GM19043 (cell line): ENCODE results near the gene DACH2.
"Not testable (repeated sequence)": the region's sequence is repeated elsewhere in the genome, so short reads cannot be mapped to it uniquely, and the experiment has no call there.

Experiments
- ATAC-seq: cut with Tn5 transposase; IDR thresholded peaks from one replicate; pipeline ENCODE4 v1.9.1; 2021; ENCODE audit warnings: low read depth; ENCODE audit not compliant: unreplicated experiment

DACH2 gene

GRCh38 chrX:86148024-86148511 is at the start of gene DACH2:
Gene DACH2 (plus strand): TSS chrX:86148451.
- peak; percentile 97 for ATAC-seq

- no peak for ATAC-seq
These were observed 45.9 kb upstream of the DACH2 start for GRCh38 chrX:86102341-86102740.

DNA sequence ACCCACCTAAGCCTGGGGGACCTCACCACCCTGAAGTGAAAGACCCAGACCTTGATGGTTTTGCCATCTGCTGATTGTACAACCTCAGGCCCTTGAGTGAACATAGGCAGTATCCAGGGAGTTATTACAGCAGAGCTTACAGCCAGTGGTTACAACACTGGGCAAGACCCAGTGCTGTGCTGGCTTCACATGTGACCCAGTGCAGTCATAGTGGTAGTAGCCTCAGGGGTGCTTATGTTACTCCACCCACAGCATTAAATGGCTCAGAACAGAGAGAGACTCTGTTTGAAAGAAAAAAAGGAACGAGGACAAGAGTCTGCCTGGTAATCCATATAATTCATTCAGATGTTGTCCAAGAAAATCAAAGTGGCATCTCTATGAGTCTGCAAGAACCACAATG is 45.2 kb upstream of the DACH2 start:
- no peak for ATAC-seq

DNA sequence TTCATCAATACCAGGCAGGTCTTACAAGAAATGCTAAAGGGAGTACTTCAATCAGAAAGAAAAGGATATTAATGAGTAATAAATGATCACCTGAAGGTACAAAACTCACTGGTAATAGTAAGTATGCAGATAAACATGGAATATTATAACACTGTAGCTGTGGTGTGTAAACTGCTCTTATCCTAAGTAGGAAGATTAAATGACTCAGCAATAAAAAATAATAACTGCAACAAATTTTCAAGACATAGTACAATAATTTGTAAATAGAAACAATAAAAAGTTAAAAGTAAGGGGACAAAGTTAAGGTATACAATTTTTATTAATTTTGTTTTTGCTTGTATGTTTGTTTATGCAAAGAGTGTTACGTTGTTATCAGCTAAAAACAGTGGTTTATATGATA is 43.7 kb upstream of the DACH2 start:
- ATAC-seq, result no peak

GRCh38 chrX:86121916-86122315 is 26.3 kb upstream of the DACH2 start:
- no peak for ATAC-seq

- no peak for ATAC-seq
These were observed 14.5 kb upstream of the DACH2 start for GRCh38 chrX:86133761-86134160.

DNA sequence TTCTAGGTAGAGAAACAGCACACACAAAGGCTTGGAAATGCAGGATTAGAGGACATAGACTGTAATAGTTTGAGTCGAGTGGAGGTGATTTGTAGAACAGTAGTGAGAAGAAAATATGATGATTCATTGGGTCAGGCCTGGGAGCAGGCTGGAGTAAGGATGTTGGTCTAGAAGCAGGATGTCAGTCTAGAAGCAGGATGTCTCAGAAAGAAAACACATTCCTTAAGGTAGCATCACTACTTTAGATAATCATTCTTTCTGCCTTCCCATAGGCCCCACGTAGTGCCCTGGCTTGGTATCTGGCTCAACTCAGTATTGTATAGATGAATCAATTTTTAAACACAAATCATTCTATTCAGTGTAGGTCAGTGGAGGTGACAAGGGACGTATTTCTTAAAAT is 11.2 kb upstream of the DACH2 start:
- ATAC-seq, result no peak

GRCh38 chrX:86141786-86142185 is 6.5 kb upstream of the DACH2 start:
- ATAC-seq, result no peak

GRCh38 chrX:86146102-86146501 is 2.1 kb upstream of the DACH2 start:
- no peak for ATAC-seq

DNA sequence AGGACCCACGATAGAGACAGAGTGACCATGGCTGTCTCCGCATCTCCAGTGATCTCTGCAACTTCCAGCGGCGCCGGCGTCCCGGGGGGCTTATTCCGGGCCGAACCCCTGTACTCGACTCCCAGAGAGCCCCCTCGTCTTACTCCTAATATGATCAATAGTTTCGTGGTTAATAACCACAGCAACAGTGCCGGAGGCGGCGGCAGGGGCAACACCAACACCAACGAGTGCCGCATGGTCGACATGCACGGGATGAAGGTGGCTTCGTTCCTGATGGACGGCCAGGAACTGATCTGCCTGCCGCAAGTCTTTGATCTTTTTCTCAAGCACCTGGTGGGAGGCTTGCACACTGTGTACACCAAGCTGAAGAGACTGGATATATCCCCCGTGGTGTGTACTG is 343 bp downstream of the DACH2 start:
- no peak for ATAC-seq

GRCh38 chrX:86149119-86149518 is 868 bp downstream of the DACH2 start:
- ATAC-seq, result no peak

- ATAC-seq, result no peak
These were observed 6.3 kb downstream of the DACH2 start for GRCh38 chrX:86154553-86154952.

- ATAC-seq, result no peak
These were observed 23.1 kb downstream of the DACH2 start for GRCh38 chrX:86171366-86171765.

DNA sequence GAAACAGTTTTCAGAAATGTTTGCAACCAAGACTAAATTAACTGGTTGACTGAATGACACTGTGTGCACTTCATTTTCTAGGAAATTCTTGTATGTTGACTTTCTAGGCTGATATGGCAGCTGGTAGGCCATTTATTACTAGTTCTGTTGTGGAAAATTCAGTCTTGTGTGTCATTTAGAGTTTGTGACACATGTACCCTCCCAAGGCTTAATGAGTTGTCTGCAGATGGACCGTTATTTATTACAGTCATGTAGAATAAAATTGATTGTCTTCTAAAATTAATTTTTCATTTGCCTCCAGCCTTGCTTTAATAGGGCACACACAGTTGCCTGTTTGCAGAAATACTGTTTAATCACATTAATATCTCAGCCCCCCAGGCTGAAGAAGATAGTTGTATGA is 30.7 kb downstream of the DACH2 start:
- no peak for ATAC-seq

- ATAC-seq, result not testable (repeated sequence)
These were observed 33.1 kb downstream of the DACH2 start for GRCh38 chrX:86181325-86181724.

- ATAC-seq, result no peak
These were observed 44.6 kb downstream of the DACH2 start for GRCh38 chrX:86192827-86193226.

DNA sequence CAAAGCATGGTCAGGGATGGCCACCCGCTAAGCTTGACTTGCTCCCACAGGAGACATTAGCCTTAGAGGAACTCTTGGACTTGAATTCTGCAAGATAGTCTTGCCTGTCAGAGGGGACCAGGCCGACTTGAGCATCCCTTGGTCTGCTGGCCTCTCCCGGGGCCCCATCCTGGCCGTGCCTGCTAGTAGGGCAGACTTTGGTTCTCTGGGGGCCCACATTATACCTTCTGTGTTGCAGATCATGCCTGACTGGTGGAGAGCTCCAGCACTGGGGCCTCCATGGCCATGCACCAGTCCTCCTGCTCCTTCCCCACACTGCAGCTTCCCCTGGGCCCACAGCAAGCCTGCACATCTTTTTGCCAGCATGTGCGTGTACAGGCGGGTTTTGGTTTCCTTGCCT is 46.5 kb downstream of the DACH2 start:
- ATAC-seq, result no peak

DNA sequence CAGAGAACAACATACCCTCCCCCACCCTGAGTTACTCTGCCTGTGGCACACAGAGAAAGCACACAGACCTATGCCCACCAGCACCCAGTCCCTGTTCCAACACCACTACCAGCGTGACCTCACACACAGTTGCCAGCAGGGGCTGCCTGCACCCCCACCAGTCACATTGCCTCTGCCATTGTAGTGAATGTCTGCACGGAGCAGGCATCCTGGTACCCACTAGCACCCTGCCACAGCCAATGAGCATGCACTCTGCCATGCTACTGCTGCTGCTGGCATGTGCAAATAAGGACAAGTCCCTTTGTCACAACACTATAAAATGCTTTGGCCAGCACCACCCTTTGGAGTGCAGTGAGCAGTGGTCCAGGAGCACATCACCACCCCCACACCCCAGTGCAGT is 47.1 kb downstream of the DACH2 start:
- ATAC-seq, result no peak

DNA sequence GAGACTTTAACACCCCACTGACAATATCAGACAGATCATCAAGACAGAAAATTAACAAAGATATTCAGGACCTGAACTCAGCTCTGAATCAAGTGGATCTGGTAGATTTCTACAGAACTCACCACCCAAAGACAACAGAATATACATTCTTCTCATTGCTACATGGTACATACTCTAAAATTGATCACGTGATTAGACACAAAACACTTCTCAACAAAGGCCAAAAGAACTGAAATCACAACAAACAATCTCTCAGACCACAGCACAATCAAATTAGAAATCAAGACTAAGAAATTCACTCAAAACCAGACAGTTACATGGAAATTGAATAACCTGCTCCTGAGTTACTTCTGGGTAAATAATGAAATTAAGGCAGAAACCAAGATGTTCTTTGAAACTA is 49.6 kb downstream of the DACH2 start:
- ATAC-seq, result no peak

- no peak for ATAC-seq
These were observed 62.5 kb downstream of the DACH2 start for GRCh38 chrX:86210772-86211171.

DNA sequence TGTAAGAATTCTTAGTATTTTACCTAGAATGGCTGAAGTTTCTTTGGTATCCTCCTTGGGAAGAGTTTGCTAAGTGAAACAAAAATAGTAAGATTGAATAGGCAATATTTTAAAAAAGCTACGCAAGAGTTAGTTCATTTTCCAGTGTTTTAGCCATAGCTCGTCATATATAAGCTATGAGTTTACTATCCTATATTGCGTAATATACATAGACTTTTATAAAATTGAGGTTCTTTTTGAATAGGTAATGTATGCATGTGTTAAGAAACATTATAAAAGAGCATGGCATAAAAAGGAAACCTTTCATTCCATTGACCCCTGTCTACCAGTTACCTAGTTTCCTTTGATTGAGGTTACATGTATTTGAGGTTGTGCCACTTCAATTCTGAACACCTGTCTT is 67.0 kb downstream of the DACH2 start:
- no peak for ATAC-seq

GRCh38 chrX:86237482-86237881 is 89.2 kb downstream of the DACH2 start:
- no peak for ATAC-seq

DNA sequence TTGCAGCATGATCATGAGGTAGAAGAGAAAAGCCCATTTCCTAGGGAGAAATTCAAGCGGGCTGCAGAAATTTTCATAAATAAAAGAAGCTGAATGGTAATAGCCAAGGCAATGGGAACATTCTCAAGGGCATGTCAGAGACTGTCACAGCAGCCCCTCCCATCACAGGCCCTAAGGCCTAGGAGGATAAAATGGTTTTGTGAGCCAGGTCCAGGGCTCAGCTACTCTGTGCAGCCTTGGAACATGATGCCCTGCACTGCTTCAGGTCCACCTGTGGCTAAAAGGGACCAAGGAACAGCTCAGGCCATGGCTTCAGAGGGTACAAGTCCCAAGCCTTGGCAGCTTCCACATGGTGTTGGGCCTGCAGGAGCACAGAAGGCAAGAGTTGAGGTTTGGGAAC is 93.3 kb downstream of the DACH2 start:
- no peak for ATAC-seq
